ENCODE results near the gene CDKN1B. TPM values are rescaled to one million over a fixed set of nuclear protein-coding genes. Genes with fewer than 3 reads are reported as not detected.
"Not testable (repeated sequence)": the region's sequence is repeated elsewhere in the genome, so short reads cannot be mapped to it uniquely, and the experiment has no call there.

Gene CDKN1B
- total RNA-seq, 4 donors from 2014 or later, result 37.7 to 66.0 (median 48.1) TPM

- no peaks in the 10 kb centered on the region for H3K9me3 ChIP-seq
- no peak for DNase-seq
- no peak overlapping the region for H3K4me3 ChIP-seq
- no peaks in the 10 kb centered on the region for H3K27me3 ChIP-seq
- H3K27ac ChIP-seq, result no peak overlapping the region
- TF ChIP-seq POLR2A (IDR thresholded peaks at IDR 0.05) (no peak), CTCF (IDR thresholded peaks at IDR 0.05) (no peak)
- peaks cover 0 to 6% (median 0%) of the 10 kb centered on the region in 4 donors for H3K4me1 ChIP-seq
- no peaks in the 10 kb centered on the region for H3K36me3 ChIP-seq
Measured at GRCh38 chr12:12733118-12733517, 15.9 kb downstream of the CDKN1B start.

- no peak for DNase-seq
- H3K27ac ChIP-seq, result peak overlapping the region in 2 of 4 donors; percentile 36 to 45
- TF ChIP-seq CTCF (IDR thresholded peaks at IDR 0.05) (no peak), POLR2A (IDR thresholded peaks at IDR 0.05) (no peak)
- no peaks in the 10 kb centered on the region for H3K27me3 ChIP-seq
- no peaks in the 10 kb centered on the region for H3K9me3 ChIP-seq
- no peak overlapping the region for H3K4me3 ChIP-seq
- H3K36me3 ChIP-seq, result no peaks in the 10 kb centered on the region
- peaks cover 0 to 6% (median 0%) of the 10 kb centered on the region in 4 donors for H3K4me1 ChIP-seq
Measured at GRCh38 chr12:12734054-12734453, 16.9 kb downstream of the CDKN1B start.

- H3K27me3 ChIP-seq, result no peaks in the 10 kb centered on the region
- peak overlapping the region in 2 of 4 donors; percentile 36 to 45 for H3K27ac ChIP-seq
- H3K4me3 ChIP-seq, result peak overlapping the region in 1 of 4 donors; percentile 24
- H3K4me1 ChIP-seq, result peaks cover 0 to 6% (median 0%) of the 10 kb centered on the region in 4 donors
- H3K36me3 ChIP-seq, result no peaks in the 10 kb centered on the region
- TF ChIP-seq CTCF (IDR thresholded peaks at IDR 0.05) (no peak), POLR2A (IDR thresholded peaks at IDR 0.05) (no peak)
- no peaks in the 10 kb centered on the region for H3K9me3 ChIP-seq
- no peak for DNase-seq
Measured at GRCh38 chr12:12734561-12735071, 17.4 kb downstream of the CDKN1B start.

GRCh38 chr12:12735301-12735700 lies 18.1 kb downstream of the CDKN1B start:
- no peak for DNase-seq
- no peak overlapping the region for H3K4me3 ChIP-seq
- no peaks in the 10 kb centered on the region for H3K27me3 ChIP-seq
- H3K36me3 ChIP-seq, result no peaks in the 10 kb centered on the region
- H3K27ac ChIP-seq, result peak overlapping the region in 1 of 4 donors; percentile 45
- TF ChIP-seq CTCF (IDR thresholded peaks at IDR 0.05), result no peak
- TF ChIP-seq POLR2A (IDR thresholded peaks at IDR 0.05), result no peak
- no peaks in the 10 kb centered on the region for H3K9me3 ChIP-seq
- H3K4me1 ChIP-seq, result peaks cover 0 to 6% (median 0%) of the 10 kb centered on the region in 4 donors

GRCh38 chr12:12736759-12737676 lies 19.9 kb downstream of the CDKN1B start:
- Histone ChIP-seq H3K27ac (peak overlapping the region; percentile 49 to 73 (median 66)), H3K27me3 (no peaks in the 10 kb centered on the region), H3K9me3 (no peaks in the 10 kb centered on the region), H3K4me1 (peaks cover 0 to 6% (median 0%) of the 10 kb centered on the region in 4 donors), H3K4me3 (peak overlapping the region in 1 of 4 donors; percentile 19), H3K36me3 (no peaks in the 10 kb centered on the region)
- peak; percentile 33 to 67 (median 60) for TF ChIP-seq CTCF (IDR thresholded peaks at IDR 0.05)
- no peak for TF ChIP-seq POLR2A (IDR thresholded peaks at IDR 0.05)
- DNase-seq, result peak in 2 of 3 donors; percentile 53 to 73

GRCh38 chr12:12738152-12738551 lies 21.0 kb downstream of the CDKN1B start:
- not testable (repeated sequence) for H3K27ac ChIP-seq, H3K9me3 ChIP-seq, H3K36me3 ChIP-seq, H3K27me3 ChIP-seq, H3K4me3 ChIP-seq, DNase-seq, H3K4me1 ChIP-seq
